Activated CD4-positive, CD25-positive, alpha-beta regulatory T cell treated with anti-CD3 and anti-CD28 coated beads, Interleukin-2, amount 50 U/mL, for 24 hours (primary cell): ENCODE measurements around the gene KCNH2.

Source experiments
- ATAC-seq, 2 donors: fragments of 150-1000 bp; cut with Tn5 transposase; one replicate each; pipeline ENCODE4 v1.10.0; 2021; ENCODE audit warnings: mild to moderate bottlenecking in 1 of 2, moderate library complexity in 1 of 2

KCNH2 gene

DNA sequence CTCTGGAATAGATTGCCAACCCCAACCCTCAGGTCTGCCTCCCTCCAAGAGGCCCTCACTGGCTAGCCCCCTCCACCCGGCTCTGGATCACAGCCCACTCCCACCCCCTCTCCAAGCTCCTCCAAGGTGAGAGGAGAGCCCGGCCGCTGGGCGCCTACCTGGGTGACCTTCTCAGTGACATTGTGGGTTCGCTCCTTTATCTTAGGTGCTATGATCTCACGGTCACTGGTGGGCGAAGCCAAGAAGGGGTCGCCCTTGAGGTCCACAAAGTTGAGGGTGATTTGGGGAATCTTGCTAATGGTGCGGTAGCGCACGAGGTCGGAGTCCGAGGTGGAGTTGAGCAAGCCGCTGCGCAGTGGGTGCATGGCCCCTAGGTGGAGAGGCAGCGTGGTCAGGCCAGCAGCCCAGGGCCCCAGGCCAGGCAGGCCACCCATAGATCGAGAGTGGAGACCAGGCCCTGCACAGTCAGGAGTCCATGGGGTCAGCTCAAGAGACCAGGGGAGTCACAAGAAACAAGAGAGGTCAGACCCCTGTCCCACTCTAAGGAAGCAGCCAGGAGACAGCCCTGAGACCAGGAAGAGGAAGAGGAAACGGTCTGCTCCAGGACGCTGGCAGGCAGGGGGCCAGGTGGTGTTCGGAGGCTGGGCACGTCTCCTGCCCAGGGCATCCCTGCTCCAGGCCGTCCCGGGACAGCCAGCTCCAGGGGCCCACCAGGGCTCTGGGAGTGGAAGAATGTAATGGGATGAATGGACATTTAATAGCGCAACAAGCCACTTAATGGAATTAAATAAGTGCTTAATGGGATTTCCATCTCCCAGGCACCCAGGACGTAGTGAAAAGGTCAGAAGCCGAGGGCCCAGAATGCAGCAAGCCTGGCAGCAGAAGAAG lies 20.7 kb downstream of the KCNH2 start:
- no peak for ATAC-seq

GRCh38 chr7:150956395-150957132 lies 21.6 kb downstream of the KCNH2 start:
- ATAC-seq = no peak

GRCh38 chr7:150955519-150956394 lies 22.4 kb downstream of the KCNH2 start:
- ATAC-seq = no peak

DNA sequence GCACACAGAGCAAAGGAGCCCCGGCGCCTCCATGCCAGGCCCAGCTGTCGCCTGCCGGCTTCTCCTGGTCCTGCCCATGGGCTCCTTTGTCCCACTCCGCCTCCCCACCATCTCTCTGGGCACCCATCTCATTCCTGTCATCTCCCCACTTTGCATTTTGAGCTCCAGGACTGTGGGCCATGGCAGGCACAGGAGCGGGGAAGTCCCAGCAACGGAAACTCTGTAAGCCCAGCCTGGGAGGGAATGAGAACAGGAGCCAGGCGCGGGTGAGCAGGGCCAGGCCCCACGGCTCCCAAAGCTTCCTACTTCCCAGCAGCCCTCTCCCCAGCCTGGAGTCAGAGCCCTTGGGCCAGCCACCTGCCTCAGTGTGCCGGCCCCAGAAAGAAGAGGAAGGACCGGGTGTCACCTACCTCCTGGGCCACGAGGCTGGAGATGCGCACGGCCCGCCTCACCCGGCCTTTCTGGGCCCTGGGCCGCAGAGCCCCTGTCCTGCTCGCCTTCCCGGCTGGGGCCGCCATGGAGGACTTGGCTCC lies 23.1 kb downstream of the KCNH2 start:
- ATAC-seq = no peak

- ATAC-seq = no peak
Measured at GRCh38 chr7:150954201-150954985, 23.7 kb downstream of the KCNH2 start.

- ATAC-seq = no peak
Measured at GRCh38 chr7:150953061-150953997, 24.8 kb downstream of the KCNH2 start.

GRCh38 chr7:150952331-150953050 lies 25.6 kb downstream of the KCNH2 start:
- no peak for ATAC-seq

DNA sequence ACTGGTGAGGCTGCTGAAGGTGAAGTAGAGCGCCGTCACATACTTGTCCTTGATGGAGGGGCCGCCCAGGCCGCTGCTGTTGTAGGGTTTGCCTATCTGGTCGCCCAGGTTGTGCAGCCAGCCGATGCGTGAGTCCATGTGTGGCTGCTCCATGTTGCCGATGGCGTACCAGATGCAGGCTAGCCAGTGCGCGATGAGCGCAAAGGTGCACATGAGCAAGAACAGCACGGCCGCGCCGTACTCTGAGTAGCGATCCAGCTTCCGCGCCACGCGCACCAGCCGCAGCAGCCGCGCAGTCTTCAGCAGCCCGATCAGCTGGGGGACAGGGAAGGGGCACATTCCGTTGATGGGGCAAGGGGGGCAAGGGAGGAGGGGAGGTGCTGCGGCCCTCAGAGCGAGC lies 26.6 kb downstream of the KCNH2 start:
- no peak for ATAC-seq

- no peak for ATAC-seq
Measured at GRCh38 chr7:150951181-150951520, 27.0 kb downstream of the KCNH2 start.

GRCh38 chr7:150950496-150951180 lies 27.5 kb downstream of the KCNH2 start:
- ATAC-seq = no peak

DNA sequence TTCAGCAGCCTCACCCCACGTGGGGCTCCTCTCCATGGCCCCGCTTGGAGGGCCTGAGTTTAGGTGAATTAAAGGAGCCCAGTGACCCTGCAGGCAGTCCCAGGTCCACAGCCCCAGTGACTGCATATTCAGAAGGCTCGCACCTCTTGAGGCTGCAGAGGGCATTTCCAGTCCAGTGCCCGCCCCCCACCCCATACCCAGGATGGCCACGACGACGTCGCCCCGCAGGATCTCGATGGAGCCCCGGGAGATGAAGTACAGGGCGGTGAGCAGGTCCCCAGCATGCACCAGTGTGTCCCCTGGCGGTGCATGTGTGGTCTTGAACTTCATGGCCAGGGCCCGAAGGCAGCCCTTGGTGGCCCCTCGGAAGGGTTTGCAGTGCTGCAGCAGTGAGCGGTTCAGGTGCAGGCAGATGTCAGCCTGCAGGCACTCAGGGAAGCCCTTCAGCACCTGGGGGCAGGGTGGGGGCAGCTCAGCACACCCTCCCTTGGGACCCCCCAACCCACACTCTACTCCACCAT lies 28.1 kb downstream of the KCNH2 start:
- ATAC-seq = no peak

GRCh38 chr7:150949564-150949963 lies 28.6 kb downstream of the KCNH2 start:
- no peak for ATAC-seq

DNA sequence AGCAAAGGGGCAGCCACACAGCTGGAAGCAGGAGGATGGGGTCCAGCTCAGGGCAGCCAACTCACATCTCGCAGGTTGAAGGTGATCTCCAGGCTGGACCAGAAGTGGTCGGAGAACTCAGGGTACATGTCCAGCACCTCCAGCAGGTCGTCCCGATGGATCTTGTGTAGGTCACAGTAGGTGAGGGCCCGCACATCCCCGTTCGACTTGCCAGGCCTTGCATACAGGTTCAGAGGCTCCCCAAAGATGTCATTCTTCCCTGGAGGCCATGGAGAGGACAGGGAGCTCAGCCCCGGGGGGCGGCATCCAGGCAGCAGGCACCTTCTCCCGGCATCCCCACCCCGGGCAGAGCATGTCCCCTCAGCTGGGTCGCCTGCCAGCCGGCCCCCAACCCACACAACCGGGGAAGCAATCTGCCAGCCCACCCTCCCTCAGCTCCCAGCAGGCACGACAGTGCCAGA lies 29.3 kb downstream of the KCNH2 start:
- no peak for ATAC-seq

GRCh38 chr7:150947761-150948651 lies 30.1 kb downstream of the KCNH2 start:
- ATAC-seq = no peak

DNA sequence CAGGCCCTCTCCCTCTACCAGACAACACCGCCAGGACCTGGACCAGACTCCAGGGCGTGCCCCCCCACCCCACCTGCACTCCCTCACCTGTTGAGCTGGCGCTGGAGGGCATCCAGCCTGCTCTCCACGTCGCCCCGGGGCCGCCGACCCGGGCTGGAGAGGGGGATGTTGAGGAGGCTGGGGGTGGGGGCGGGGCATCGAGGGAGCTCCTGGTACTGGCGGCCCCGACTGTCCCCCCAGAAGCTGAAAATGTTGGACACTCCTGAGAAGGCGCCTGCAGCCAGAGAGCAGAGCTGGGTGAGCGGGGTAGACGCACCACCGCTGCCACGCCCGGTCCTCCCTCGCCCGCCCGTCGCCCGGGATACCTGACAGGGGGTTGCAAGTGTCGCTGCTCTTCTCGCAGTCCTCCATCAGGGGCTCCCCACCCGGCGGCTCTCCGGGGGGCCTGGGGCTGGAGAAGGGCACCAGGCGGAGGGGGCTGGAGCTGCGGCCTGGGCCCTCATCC lies 30.8 kb downstream of the KCNH2 start:
- ATAC-seq = no peak

- no peak for ATAC-seq
Measured at GRCh38 chr7:150946421-150947240, 31.5 kb downstream of the KCNH2 start.

GRCh38 chr7:150945853-150946420 lies 32.2 kb downstream of the KCNH2 start:
- no peak for ATAC-seq
